Urinary bladder (tissue), 4 donors: ENCODE measurements around the gene ACKR3. TPM values are rescaled to one million over a fixed set of nuclear protein-coding genes. Genes with fewer than 3 reads are reported as not detected.

Experiments used
- DNase-seq: peaks from one replicate; pipeline ENCODE4 v3.0.0-alpha.2; 2015; ENCODE audit errors: extremely low spot score
- H3K27ac ChIP-seq: one replicate; pipeline ENCODE4 v1.5.1; 2013; ENCODE audit warnings: low read depth, mild to moderate bottlenecking, moderate library complexity
- H3K36me3 ChIP-seq: one replicate; pipeline ENCODE4 v1.6.1; 2013; ENCODE audit warnings: mild to moderate bottlenecking, moderate library complexity; ENCODE audit not compliant: insufficient read depth
- H3K4me1 ChIP-seq: one replicate; pipeline ENCODE4 v1.6.1; 2013; ENCODE audit warnings: mild to moderate bottlenecking, moderate library complexity; ENCODE audit not compliant: insufficient read depth
- H3K4me3 ChIP-seq: one replicate; pipeline ENCODE4 v1.5.1; 2013; ENCODE audit warnings: low read depth, low read length
- WGBS: extraction: QIAGEN DNeasy Blood & Tissue Kit; methylation state at CpG from one replicate; pipeline ENCODE4 v1.1.7; 2013; 5-methylcytosine and 5-hydroxymethylcytosine counted together
- polyA plus RNA-seq: library from polyadenylated mRNA; stranded (reverse); fragments of 200-250 nt; gene quantifications from one replicate; pipeline ENCODE4 v1.2.3, GENCODE V29; 2013
- total RNA-seq: library from RNA; depleted of rRNA; stranded (reverse); fragments of >200 nt; gene quantifications from one replicate; pipeline ENCODE4 v1.2.3, GENCODE V29; 2014
- donor health status: healthy with polysubstance abuse.
- donor health status: healthy.

The ACKR3 gene
- total and polyA plus RNA-seq, 2 donors = 40.4 to 80.6 TPM

GRCh38 chr2:236622201-236622600 lies 52.6 kb downstream of the ACKR3 start:
- no peaks in the 10 kb centered on the region for H3K36me3 ChIP-seq
- no peak overlapping the region for H3K4me3 ChIP-seq
- H3K27ac ChIP-seq = no peak overlapping the region
- 93% methylated on average over 6 of the region's 6 CpGs for WGBS
- DNase-seq = no peak
- H3K4me1 ChIP-seq = no peaks in the 10 kb centered on the region

GRCh38 chr2:236622660-236623059 lies 53.0 kb downstream of the ACKR3 start:
- no peaks in the 10 kb centered on the region for H3K36me3 ChIP-seq
- no peak overlapping the region for H3K27ac ChIP-seq
- WGBS = 91% methylated on average over 9 of the region's 9 CpGs
- no peak overlapping the region for H3K4me3 ChIP-seq
- H3K4me1 ChIP-seq = no peaks in the 10 kb centered on the region
- DNase-seq = no peak

GRCh38 chr2:236623816-236624215 lies 54.2 kb downstream of the ACKR3 start:
- no peaks in the 10 kb centered on the region for H3K4me1 ChIP-seq
- WGBS = 94% methylated on average over 10 of the region's 10 CpGs
- no peaks in the 10 kb centered on the region for H3K36me3 ChIP-seq
- H3K27ac ChIP-seq = no peak overlapping the region
- no peak for DNase-seq
- H3K4me3 ChIP-seq = no peak overlapping the region

GRCh38 chr2:236625156-236625690 lies 55.6 kb downstream of the ACKR3 start:
- no peaks in the 10 kb centered on the region for H3K4me1 ChIP-seq
- no peak overlapping the region for H3K4me3 ChIP-seq
- WGBS = 90% methylated on average over 10 of the region's 10 CpGs
- no peak overlapping the region for H3K27ac ChIP-seq
- no peak for DNase-seq
- H3K36me3 ChIP-seq = no peaks in the 10 kb centered on the region

- Histone ChIP-seq H3K36me3 (no peaks in the 10 kb centered on the region), H3K27ac (no peak overlapping the region), H3K4me3 (no peak overlapping the region), H3K4me1 (no peaks in the 10 kb centered on the region)
- 85% methylated on average over 20 of the region's 20 CpGs for WGBS
- DNase-seq = no peak
These were observed 56.9 kb downstream of the ACKR3 start for GRCh38 chr2:236626391-236627150.

- Histone ChIP-seq H3K27ac (no peak overlapping the region), H3K36me3 (no peaks in the 10 kb centered on the region), H3K4me1 (no peaks in the 10 kb centered on the region), H3K4me3 (no peak overlapping the region)
- no peak for DNase-seq
- 97% methylated on average over 11 of the region's 11 CpGs for WGBS
These were observed 57.6 kb downstream of the ACKR3 start for GRCh38 chr2:236627193-236627592.

- Histone ChIP-seq H3K4me3 (no peak overlapping the region), H3K36me3 (no peaks in the 10 kb centered on the region), H3K4me1 (no peaks in the 10 kb centered on the region), H3K27ac (no peak overlapping the region)
- WGBS = 93% methylated on average over 6 of the region's 6 CpGs
- DNase-seq = no peak
These were observed 58.2 kb downstream of the ACKR3 start for GRCh38 chr2:236627841-236628240.

- Histone ChIP-seq H3K36me3 (no peaks in the 10 kb centered on the region), H3K4me3 (no peak overlapping the region), H3K4me1 (no peaks in the 10 kb centered on the region), H3K27ac (no peak overlapping the region)
- WGBS = 97% methylated on average over 15 of the region's 15 CpGs
- DNase-seq = no peak
These were observed 58.8 kb downstream of the ACKR3 start for GRCh38 chr2:236628256-236628901.

GRCh38 chr2:236628981-236629605 lies 59.5 kb downstream of the ACKR3 start:
- H3K27ac ChIP-seq = no peak overlapping the region
- no peaks in the 10 kb centered on the region for H3K4me1 ChIP-seq
- H3K36me3 ChIP-seq = no peaks in the 10 kb centered on the region
- 78% methylated on average over 11 of the region's 11 CpGs for WGBS
- no peak for DNase-seq
- no peak overlapping the region for H3K4me3 ChIP-seq

GRCh38 chr2:236629961-236630872 lies 60.6 kb downstream of the ACKR3 start:
- no peak overlapping the region for H3K4me3 ChIP-seq
- no peak overlapping the region for H3K27ac ChIP-seq
- no peak for DNase-seq
- no peaks in the 10 kb centered on the region for H3K36me3 ChIP-seq
- no peaks in the 10 kb centered on the region for H3K4me1 ChIP-seq
- 87% methylated on average over 16 of the region's 16 CpGs for WGBS

- no peak for DNase-seq
- no peaks in the 10 kb centered on the region for H3K4me1 ChIP-seq
- no peak overlapping the region for H3K27ac ChIP-seq
- 23% methylated on average over 15 of the region's 15 CpGs for WGBS
- no peak overlapping the region for H3K4me3 ChIP-seq
- H3K36me3 ChIP-seq = no peaks in the 10 kb centered on the region
These were observed 61.7 kb downstream of the ACKR3 start for GRCh38 chr2:236631281-236631855.

GRCh38 chr2:236631856-236632291 lies 62.2 kb downstream of the ACKR3 start:
- Histone ChIP-seq H3K4me3 (no peak overlapping the region), H3K4me1 (no peaks in the 10 kb centered on the region), H3K27ac (no peak overlapping the region), H3K36me3 (no peaks in the 10 kb centered on the region)
- WGBS = 93% methylated on average over 11 of the region's 11 CpGs
- DNase-seq = no peak
